Memory B cell (primary cell): ENCODE results near the gene TRIM71.
"Not testable (repeated sequence)": the region's sequence is repeated elsewhere in the genome, so short reads cannot be mapped to it uniquely, and the experiment has no call there.

Experiments
- ATAC-seq: fragments of 150-1000 bp; cut with Tn5 transposase; 2 replicates; pipeline ENCODE4 v1.10.0; 2021; ENCODE audit warnings: low read depth, mild to moderate bottlenecking, moderate library complexity
- DNase-seq, 2 donors: peaks; one replicate each; pipeline ENCODE4 v3.0.0; 2022; ENCODE audit warnings: low spot score in 2 of 2
- H3K27ac Mint-ChIP-seq: one replicate; pipeline ENCODE4 v1.8.0; 2022; ENCODE audit warnings: mild to moderate bottlenecking, moderate library complexity, mixed read lengths
- H3K27me3 Mint-ChIP-seq: one replicate; pipeline ENCODE4 v1.8.0; 2022; ENCODE audit warnings: mixed read lengths
- H3K36me3 Mint-ChIP-seq: one replicate; pipeline ENCODE4 v1.8.0; 2022; ENCODE audit warnings: mild to moderate bottlenecking, mixed read lengths
- H3K4me1 Mint-ChIP-seq: one replicate; pipeline ENCODE4 v1.8.0; 2022; ENCODE audit warnings: mixed read lengths
- H3K4me3 Mint-ChIP-seq: one replicate; pipeline ENCODE4 v1.8.0; 2022; ENCODE audit warnings: mild to moderate bottlenecking, moderate library complexity, mixed read lengths
- H3K9me3 Mint-ChIP-seq: one replicate; pipeline ENCODE4 v1.8.0; 2022; ENCODE audit warnings: mixed read lengths

Gene TRIM71

GRCh38 chr3:32814361-32814760 is 3.4 kb upstream of the TRIM71 start:
- H3K27ac Mint-ChIP-seq, result no peak overlapping the region
- ATAC-seq (no peak), DNase-seq (no peak)
- peaks cover 17% of the 10 kb centered on the region for H3K27me3 Mint-ChIP-seq
- no peak overlapping the region for H3K4me3 Mint-ChIP-seq
- H3K4me1 Mint-ChIP-seq, result peaks cover 10% of the 10 kb centered on the region
- H3K36me3 Mint-ChIP-seq, result peaks cover 1% of the 10 kb centered on the region
- no peaks in the 10 kb centered on the region for H3K9me3 Mint-ChIP-seq

- Mint-ChIP-seq H3K4me1 (peaks cover 10% of the 10 kb centered on the region), H3K27me3 (peaks cover 16% of the 10 kb centered on the region), H3K9me3 (no peaks in the 10 kb centered on the region), H3K36me3 (peaks cover under 1% of the 10 kb centered on the region), H3K27ac (no peak overlapping the region), H3K4me3 (peak overlapping the region; percentile 29)
- no peak for DNase-seq
- ATAC-seq, result no peak
Observed at GRCh38 chr3:32815841-32816438, 1.9 kb upstream of the TRIM71 start.

- Mint-ChIP-seq H3K27ac (no peak overlapping the region), H3K4me3 (peak overlapping the region; percentile 73), H3K27me3 (peaks cover 15% of the 10 kb centered on the region), H3K36me3 (no peaks in the 10 kb centered on the region), H3K4me1 (peaks cover 10% of the 10 kb centered on the region), H3K9me3 (no peaks in the 10 kb centered on the region)
- peak in 1 of 2 donors; percentile 13 for DNase-seq
- no peak for ATAC-seq
Observed at GRCh38 chr3:32816439-32817256, 1.1 kb upstream of the TRIM71 start.

GRCh38 chr3:32817257-32817557 is 590 bp upstream of the TRIM71 start:
- no peak for DNase-seq
- Mint-ChIP-seq H3K27me3 (peaks cover 16% of the 10 kb centered on the region), H3K9me3 (no peaks in the 10 kb centered on the region), H3K36me3 (no peaks in the 10 kb centered on the region), H3K27ac (no peak overlapping the region), H3K4me1 (peaks cover 10% of the 10 kb centered on the region), H3K4me3 (no peak overlapping the region)
- no peak for ATAC-seq

- ATAC-seq (no peak), DNase-seq (no peak)
- Mint-ChIP-seq H3K4me3 (peak overlapping the region; percentile 68), H3K9me3 (no peaks in the 10 kb centered on the region), H3K27ac (no peak overlapping the region), H3K36me3 (no peaks in the 10 kb centered on the region), H3K4me1 (peaks cover 10% of the 10 kb centered on the region), H3K27me3 (peaks cover 16% of the 10 kb centered on the region)
Observed at GRCh38 chr3:32818229-32818969, 602 bp downstream of the TRIM71 start.

GRCh38 chr3:32818970-32819511 is 1.2 kb downstream of the TRIM71 start:
- Mint-ChIP-seq H3K36me3 (no peaks in the 10 kb centered on the region), H3K4me1 (peaks cover 10% of the 10 kb centered on the region), H3K27ac (no peak overlapping the region), H3K9me3 (no peaks in the 10 kb centered on the region), H3K4me3 (peak overlapping the region; percentile 68), H3K27me3 (peaks cover 16% of the 10 kb centered on the region)
- no peak for DNase-seq
- no peak for ATAC-seq

GRCh38 chr3:32819551-32820348 is 2.0 kb downstream of the TRIM71 start:
- no peaks in the 10 kb centered on the region for H3K36me3 Mint-ChIP-seq
- peaks cover 5% of the 10 kb centered on the region for H3K4me1 Mint-ChIP-seq
- H3K27me3 Mint-ChIP-seq, result peaks cover 16% of the 10 kb centered on the region
- no peaks in the 10 kb centered on the region for H3K9me3 Mint-ChIP-seq
- ATAC-seq (no peak), DNase-seq (no peak)
- H3K4me3 Mint-ChIP-seq, result peak overlapping the region; percentile 68
- H3K27ac Mint-ChIP-seq, result no peak overlapping the region

- no peaks in the 10 kb centered on the region for H3K36me3 Mint-ChIP-seq
Observed at GRCh38 chr3:32820430-32820829, 2.6 kb downstream of the TRIM71 start.

GRCh38 chr3:32820971-32821685 is 3.3 kb downstream of the TRIM71 start:
- Mint-ChIP-seq H3K9me3 (no peaks in the 10 kb centered on the region), H3K4me1 (peaks cover 2% of the 10 kb centered on the region), H3K36me3 (no peaks in the 10 kb centered on the region), H3K27me3 (peaks cover 10% of the 10 kb centered on the region), H3K27ac (no peak overlapping the region), H3K4me3 (no peak overlapping the region)
- ATAC-seq (no peak), DNase-seq (no peak)

More at GRCh38 chr3:32820430-32820829, 2.6 kb downstream of the TRIM71 start:
- Mint-ChIP-seq H3K4me3 (no peak overlapping the region), H3K27me3 (peaks cover 15% of the 10 kb centered on the region), H3K9me3 (no peaks in the 10 kb centered on the region), H3K27ac (no peak overlapping the region), H3K4me1 (peaks cover 5% of the 10 kb centered on the region)
- no peak for ATAC-seq
- no peak for DNase-seq

GRCh38 chr3:32821686-32822296 is 4.0 kb downstream of the TRIM71 start:
- H3K4me3 Mint-ChIP-seq, result no peak overlapping the region
- no peak for ATAC-seq
- peaks cover 10% of the 10 kb centered on the region for H3K27me3 Mint-ChIP-seq
- H3K4me1 Mint-ChIP-seq, result peaks cover 2% of the 10 kb centered on the region
- no peaks in the 10 kb centered on the region for H3K36me3 Mint-ChIP-seq
- no peak for DNase-seq
- H3K27ac Mint-ChIP-seq, result no peak overlapping the region
- H3K9me3 Mint-ChIP-seq, result no peaks in the 10 kb centered on the region

- Mint-ChIP-seq H3K27ac (no peak overlapping the region), H3K36me3 (no peaks in the 10 kb centered on the region), H3K9me3 (no peaks in the 10 kb centered on the region), H3K4me1 (peaks cover 1% of the 10 kb centered on the region), H3K27me3 (peaks cover 13% of the 10 kb centered on the region), H3K4me3 (no peak overlapping the region)
- no peak for DNase-seq
- ATAC-seq, result no peak
Observed at GRCh38 chr3:32822609-32823498, 5.1 kb downstream of the TRIM71 start.

GRCh38 chr3:32823641-32824184 is 5.9 kb downstream of the TRIM71 start:
- not testable (repeated sequence) for H3K4me1 Mint-ChIP-seq, ATAC-seq, H3K36me3 Mint-ChIP-seq, H3K4me3 Mint-ChIP-seq, H3K27ac Mint-ChIP-seq, DNase-seq, H3K9me3 Mint-ChIP-seq
- H3K27me3 Mint-ChIP-seq, result peaks cover 12% of the 10 kb centered on the region
